Measurements from ENCODE around the gene GRM2. TPM values are rescaled to one million over a fixed set of nuclear protein-coding genes. Genes with fewer than 3 reads are reported as not detected.
"Not testable (repeated sequence)": the region's sequence is repeated elsewhere in the genome, so short reads cannot be mapped to it uniquely, and the experiment has no call there.

The GRM2 gene
- total and polyA plus RNA-seq, 8 donors = 0.21 to 1.0 (median 0.76) TPM

DNA sequence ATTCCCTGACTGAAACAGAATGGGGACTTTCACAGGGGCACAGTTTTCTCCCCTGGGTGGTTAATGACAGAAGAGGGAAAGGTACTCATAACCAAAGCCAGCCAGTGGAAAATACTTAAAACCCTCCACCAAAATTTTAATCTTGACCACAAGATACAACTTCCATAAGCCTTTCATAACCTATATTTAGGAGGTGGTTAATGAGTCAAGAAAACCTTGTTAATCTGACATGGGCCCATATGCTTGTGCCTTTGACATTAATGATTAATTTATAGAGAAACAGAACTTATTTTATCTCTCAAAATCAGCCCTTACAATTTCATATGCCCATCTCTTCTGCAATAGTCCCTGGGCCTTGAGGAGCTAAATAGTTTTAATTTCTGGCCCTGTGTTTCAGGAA lies 41.0 kb downstream of the GRM2 start:
- TF ChIP-seq, protein P1, sequence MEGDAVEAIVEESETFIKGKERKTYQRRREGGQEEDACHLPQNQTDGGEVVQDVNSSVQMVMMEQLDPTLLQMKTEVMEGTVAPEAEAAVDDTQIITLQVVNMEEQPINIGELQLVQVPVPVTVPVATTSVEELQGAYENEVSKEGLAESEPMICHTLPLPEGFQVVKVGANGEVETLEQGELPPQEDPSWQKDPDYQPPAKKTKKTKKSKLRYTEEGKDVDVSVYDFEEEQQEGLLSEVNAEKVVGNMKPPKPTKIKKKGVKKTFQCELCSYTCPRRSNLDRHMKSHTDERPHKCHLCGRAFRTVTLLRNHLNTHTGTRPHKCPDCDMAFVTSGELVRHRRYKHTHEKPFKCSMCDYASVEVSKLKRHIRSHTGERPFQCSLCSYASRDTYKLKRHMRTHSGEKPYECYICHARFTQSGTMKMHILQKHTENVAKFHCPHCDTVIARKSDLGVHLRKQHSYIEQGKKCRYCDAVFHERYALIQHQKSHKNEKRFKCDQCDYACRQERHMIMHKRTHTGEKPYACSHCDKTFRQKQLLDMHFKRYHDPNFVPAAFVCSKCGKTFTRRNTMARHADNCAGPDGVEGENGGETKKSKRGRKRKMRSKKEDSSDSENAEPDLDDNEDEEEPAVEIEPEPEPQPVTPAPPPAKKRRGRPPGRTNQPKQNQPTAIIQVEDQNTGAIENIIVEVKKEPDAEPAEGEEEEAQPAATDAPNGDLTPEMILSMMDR (IDR thresholded peaks at IDR 0.05) = no peak
- intact Hi-C loops (cut with DNase I) = no loop called here
- peaks cover 0 to 2% of the 10 kb centered on the region in 2 donors for H3K9me3 ChIP-seq
- no peak for DNase-seq
- no peak overlapping the region for H3K27ac ChIP-seq
- H3K4me1 ChIP-seq = no peaks in the 10 kb centered on the region
- ATAC-seq = no peak
- no peaks in the 10 kb centered on the region for H3K27me3 ChIP-seq
- H3K36me3 ChIP-seq = no peaks in the 10 kb centered on the region
- no peak overlapping the region for H3K4me3 ChIP-seq

DNA sequence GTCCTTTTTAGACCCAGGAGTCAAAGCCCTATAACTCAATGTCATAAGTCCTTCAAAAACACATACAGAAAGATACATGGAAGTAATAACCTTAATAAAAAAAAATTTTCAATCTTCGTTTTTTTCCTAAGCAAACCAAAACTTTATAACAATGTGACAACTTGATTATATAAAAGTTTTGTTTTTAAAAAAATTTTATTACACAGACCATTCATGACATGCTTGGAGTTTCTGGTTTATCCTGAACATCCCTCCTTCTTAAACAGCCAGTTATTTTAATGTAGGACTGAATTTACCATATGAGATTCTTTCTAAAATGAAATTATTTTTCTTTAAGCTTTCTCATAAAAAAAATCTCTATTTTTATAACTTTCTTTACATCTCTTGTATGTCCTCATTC lies 41.5 kb downstream of the GRM2 start:
- intact Hi-C loops (cut with DNase I) = no loop called here
- Histone ChIP-seq H3K27ac (no peak overlapping the region), H3K4me3 (no peak overlapping the region), H3K9me3 (peaks cover 0 to 2% of the 10 kb centered on the region in 2 donors), H3K4me1 (no peaks in the 10 kb centered on the region), H3K36me3 (no peaks in the 10 kb centered on the region), H3K27me3 (no peaks in the 10 kb centered on the region)
- TF ChIP-seq, protein P1 (IDR thresholded peaks at IDR 0.05) = no peak
- ATAC-seq (no peak), DNase-seq (no peak)

DNA sequence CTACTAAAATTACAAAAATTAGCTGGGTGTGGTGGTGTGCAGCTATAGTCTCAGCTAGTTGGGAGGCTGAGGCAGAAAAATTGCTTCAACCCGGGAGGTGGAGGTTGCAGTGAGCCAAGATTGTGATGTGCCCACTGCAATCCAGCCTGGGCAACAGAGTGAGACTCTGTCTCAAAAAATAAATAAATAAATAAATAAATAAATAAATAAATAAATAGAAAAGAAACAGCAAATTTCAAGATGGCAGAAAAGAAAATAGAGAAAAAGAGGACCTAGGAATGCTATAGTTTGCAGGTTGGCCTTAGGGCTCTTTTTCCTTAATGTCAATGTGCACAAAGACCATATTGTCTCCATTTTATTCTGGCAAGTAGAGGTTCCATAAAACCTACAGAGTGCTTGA lies 44.0 kb downstream of the GRM2 start:
- no peak for DNase-seq
- Histone ChIP-seq H3K4me1 (no peaks in the 10 kb centered on the region), H3K27me3 (peaks cover 0 to 6% of the 10 kb centered on the region in 2 donors), H3K36me3 (no peaks in the 10 kb centered on the region), H3K9me3 (peaks cover 0 to 2% of the 10 kb centered on the region in 2 donors), H3K27ac (no peak overlapping the region), H3K4me3 (no peak overlapping the region)
- no peak for ATAC-seq
- TF ChIP-seq, protein P1 (IDR thresholded peaks at IDR 0.05) = no peak
- intact Hi-C loops (cut with DNase I) = no loop called here

DNA sequence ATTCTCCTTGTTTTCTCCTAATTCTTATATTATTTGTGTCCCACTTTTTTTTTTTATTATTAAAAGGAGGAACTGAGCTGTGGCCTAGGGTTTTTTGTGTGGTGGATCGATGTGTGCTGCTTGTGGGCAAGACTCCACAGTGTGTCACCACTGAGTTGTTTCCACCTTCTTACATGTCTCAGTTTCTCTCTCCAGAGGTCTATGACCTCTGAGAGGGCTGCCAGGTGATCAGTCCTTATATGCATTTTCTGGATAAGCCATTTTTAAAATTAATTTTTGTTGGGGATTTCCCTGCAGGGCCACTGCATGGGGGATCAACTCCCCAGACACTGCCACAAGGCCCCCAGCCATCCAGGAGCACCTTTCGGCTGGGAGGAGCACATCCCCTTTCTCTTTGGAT lies 44.4 kb downstream of the GRM2 start:
- Histone ChIP-seq H3K9me3 (peaks cover 0 to 2% of the 10 kb centered on the region in 2 donors), H3K36me3 (no peaks in the 10 kb centered on the region), H3K4me1 (no peaks in the 10 kb centered on the region), H3K27ac (no peak overlapping the region), H3K27me3 (peaks cover 0 to 6% of the 10 kb centered on the region in 2 donors), H3K4me3 (no peak overlapping the region)
- no peak for ATAC-seq
- intact Hi-C loops (cut with DNase I) = no loop called here
- DNase-seq = no peak
- TF ChIP-seq, protein P1 (IDR thresholded peaks at IDR 0.05) = no peak

DNA sequence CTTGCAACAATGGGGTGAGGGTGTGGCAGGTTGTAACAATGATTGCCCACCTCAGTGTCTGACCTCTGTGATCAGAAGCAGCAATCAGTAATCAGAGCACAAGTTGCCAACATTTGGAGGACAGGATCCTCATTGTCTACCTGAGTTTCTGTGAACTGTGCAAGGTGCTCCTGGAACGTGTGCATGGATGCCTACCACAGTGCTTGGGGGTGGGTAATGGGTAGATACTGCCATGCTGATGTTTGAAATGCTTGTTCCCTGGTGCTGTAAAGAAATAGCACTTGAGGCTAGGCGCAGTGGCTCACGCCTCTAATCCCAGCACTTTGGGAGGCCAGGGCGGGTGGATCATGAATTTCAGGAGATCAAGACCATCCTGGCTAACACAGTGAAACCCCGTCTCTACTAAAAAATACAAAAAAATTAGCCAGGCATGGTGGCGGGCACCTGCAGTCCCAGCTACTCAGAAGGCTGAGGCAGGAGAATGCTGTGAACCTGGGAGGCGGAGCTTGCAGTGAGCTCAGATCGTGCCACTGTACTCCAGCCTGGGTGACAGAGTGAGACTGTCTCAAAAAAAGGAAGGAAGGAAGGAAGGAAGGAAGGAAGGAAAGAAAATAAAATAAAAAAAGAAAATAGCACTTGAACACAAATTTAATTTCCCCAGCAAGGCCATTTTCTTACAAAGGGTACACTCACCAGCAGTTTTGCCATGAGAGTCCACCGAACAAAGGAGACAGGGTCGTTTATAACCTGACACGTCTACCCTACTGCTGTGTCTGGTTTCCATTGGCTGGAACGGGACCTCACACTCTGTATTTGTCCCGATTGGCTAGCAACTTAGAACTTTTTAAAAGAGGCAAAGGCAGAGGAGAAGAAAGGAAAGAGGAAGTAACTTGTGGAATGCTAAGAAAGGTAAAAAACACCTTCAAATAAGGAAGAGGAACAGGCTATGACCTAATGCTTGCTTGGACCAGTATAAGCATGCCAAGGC lies 47.2 kb downstream of the GRM2 start:
- peak; percentile 49 for ATAC-seq
- H3K4me1 ChIP-seq; H3K27ac ChIP-seq; H3K9me3 ChIP-seq; intact Hi-C loops (cut with DNase I); DNase-seq; H3K4me3 ChIP-seq; H3K36me3 ChIP-seq; H3K27me3 ChIP-seq: not testable (repeated sequence)
